ENCODE results near the gene INS.
"Not testable (repeated sequence)": the region's sequence is repeated elsewhere in the genome, so short reads cannot be mapped to it uniquely, and the experiment has no call there.

Gene INS

DNA sequence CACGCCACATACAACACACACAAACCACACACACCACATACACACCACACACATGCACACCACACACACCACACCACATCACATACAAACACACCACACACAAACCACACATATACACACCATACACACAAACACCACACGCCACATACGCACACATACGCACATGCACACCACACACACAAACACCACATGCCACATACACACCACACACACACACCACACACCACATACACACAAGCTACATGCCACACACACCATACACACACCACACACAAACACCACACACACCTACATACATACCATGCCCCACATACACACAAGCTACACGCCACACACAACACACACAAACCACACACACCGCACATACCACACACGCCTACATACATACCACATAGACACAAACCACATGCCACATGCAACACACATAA is 26.3 kb upstream of the INS start:
- Histone ChIP-seq H3K4me3 (ENCODE audit: low read length) (no peak overlapping the region), H3K9me3 (replicated peaks; ENCODE audit: low read length) (no peaks in the 10 kb centered on the region), H3K9ac (ENCODE audit: low read depth, low read length) (no peak overlapping the region), H3K36me3 (ENCODE audit: insufficient read depth, low read length) (no peaks in the 10 kb centered on the region), H3K27me3 (ENCODE audit: control insufficient read depth, insufficient read depth, low read length) (peaks cover 47% of the 10 kb centered on the region), H3K4me2 (ENCODE audit: low read length) (no peak overlapping the region), H3K4me1 (ENCODE audit: control insufficient read depth, insufficient read depth, low read length) (no peaks in the 10 kb centered on the region)

DNA sequence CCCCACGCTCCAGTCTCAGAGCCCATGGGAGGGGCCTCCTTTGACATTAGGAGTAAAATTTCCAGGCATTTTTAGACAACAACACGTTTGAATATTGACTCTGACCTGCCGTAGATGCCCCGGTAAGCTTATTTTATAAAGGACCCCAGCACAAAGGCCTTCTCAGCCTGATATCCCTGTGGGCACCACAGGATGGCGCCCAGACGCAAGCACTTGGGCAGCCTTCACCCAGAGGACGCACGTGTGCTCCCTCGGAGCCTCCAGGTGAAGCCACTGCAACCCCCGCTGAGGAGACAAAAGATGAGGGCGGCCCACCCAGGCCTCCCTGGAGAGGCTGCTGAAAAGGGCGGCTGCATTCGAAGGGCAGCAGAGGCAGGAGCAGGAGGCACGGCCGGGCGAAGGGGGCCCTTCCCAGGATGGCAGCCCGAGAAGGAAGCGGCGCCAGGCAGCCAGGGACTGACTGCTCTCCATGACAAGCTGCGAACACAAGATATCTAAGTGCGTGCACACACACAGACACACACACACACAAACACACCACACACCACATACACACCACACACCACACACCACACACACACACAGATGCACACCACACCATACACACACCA is 25.8 kb upstream of the INS start:
- H3K9me3 ChIP-seq (replicated peaks; ENCODE audit: low read length), result no peaks in the 10 kb centered on the region
- no peaks in the 10 kb centered on the region for H3K36me3 ChIP-seq (ENCODE audit: insufficient read depth, low read length)
- no peaks in the 10 kb centered on the region for H3K4me1 ChIP-seq (ENCODE audit: control insufficient read depth, insufficient read depth, low read length)
- no peak overlapping the region for H3K4me3 ChIP-seq (ENCODE audit: low read length)
- H3K4me2 ChIP-seq (ENCODE audit: low read length), result no peak overlapping the region
- H3K27me3 ChIP-seq (ENCODE audit: control insufficient read depth, insufficient read depth, low read length), result peaks cover 46% of the 10 kb centered on the region
- no peak overlapping the region for H3K9ac ChIP-seq (ENCODE audit: low read depth, low read length)

DNA sequence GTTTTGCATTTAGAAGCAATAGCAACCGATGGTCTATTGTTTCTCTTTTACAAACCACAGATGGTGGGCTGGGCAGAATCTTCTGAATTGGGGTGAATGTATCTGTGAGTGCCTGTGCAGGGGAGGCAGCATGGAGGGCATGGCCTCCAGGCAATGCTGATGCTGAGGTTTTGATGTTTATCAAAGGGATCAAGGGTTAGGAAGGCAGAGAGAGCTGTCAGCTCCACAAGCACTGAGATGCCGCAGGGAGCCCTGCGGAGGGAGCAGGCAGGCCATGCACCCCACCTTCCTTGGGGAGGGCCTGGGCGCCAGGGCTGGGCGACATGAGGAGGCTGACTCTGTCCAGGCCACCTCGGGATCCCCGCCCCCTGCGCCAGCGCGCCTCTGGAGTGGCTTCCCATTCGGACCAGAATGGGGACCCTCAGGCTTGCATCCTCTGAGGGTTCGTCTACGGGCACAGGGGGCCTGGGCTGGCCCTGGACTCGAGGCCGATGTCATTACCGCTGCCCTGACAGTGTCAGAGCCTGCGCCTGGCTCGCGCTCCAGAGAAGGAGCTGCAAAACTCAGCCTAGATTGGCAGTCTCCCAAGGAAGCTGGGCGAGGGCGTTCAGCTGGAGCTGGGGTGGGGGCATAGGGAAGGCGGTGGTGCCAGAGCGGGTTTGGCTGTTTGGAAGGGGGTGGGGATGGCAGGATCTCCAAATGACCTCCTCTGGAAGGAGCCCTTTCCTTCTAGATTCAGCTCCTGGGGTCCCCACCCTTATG is 24.5 kb upstream of the INS start:
- Histone ChIP-seq H3K4me2 (ENCODE audit: low read length) (no peak overlapping the region), H3K4me1 (ENCODE audit: control insufficient read depth, insufficient read depth, low read length) (peaks cover 6% of the 10 kb centered on the region), H3K9ac (ENCODE audit: low read depth, low read length) (no peak overlapping the region), H3K36me3 (ENCODE audit: insufficient read depth, low read length) (no peaks in the 10 kb centered on the region), H3K27me3 (ENCODE audit: control insufficient read depth, insufficient read depth, low read length) (peaks cover 36% of the 10 kb centered on the region), H3K9me3 (replicated peaks; ENCODE audit: low read length) (no peaks in the 10 kb centered on the region), H3K4me3 (ENCODE audit: low read length) (no peak overlapping the region)

DNA sequence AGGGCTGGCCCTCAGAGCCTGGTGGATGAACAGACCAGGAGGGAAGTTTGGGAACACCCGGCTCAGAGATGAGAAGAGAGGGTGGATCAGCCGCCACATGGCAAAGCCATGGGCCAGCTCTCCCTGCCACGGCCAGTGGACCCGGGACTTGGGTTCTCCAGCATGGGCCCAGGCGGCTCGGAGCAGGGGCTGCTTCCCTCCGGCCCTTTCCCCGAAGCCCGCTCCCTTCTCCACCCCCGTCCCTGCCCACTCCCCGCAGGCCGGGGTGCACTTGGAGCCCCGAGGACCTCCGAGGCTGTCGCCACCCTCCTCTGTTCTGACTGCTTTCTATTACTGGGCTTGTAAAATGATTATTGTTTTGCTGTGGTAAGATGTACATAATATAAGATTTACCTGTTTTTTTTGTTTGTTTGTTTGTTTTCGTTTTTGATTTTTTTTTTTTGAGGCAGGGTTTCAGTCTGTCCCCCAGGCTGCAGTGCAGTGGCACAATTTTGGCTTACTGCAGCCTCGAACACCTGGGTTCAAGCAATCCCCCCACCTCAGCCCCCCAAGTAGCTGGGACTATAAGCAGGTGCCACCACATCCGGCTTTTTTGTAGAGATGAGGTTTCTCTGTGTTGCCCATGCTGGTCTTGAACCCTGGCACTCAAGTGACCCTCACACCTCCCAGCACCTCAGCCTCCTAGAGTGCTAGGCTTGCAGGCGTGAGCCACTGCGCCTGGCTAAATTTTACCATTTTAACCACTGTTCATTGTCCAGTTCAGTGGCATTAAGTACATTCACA is 21.9 kb upstream of the INS start:
- H3K27me3 ChIP-seq (ENCODE audit: control insufficient read depth, insufficient read depth, low read length), result peaks cover 25% of the 10 kb centered on the region
- no peak overlapping the region for H3K4me3 ChIP-seq (ENCODE audit: low read length)
- peaks cover 22% of the 10 kb centered on the region for H3K4me1 ChIP-seq (ENCODE audit: control insufficient read depth, insufficient read depth, low read length)
- H3K9me3 ChIP-seq (replicated peaks; ENCODE audit: low read length), result no peaks in the 10 kb centered on the region
- H3K36me3 ChIP-seq (ENCODE audit: insufficient read depth, low read length), result no peaks in the 10 kb centered on the region
- H3K9ac ChIP-seq (ENCODE audit: low read depth, low read length), result no peak overlapping the region
- H3K4me2 ChIP-seq (ENCODE audit: low read length), result no peak overlapping the region

DNA sequence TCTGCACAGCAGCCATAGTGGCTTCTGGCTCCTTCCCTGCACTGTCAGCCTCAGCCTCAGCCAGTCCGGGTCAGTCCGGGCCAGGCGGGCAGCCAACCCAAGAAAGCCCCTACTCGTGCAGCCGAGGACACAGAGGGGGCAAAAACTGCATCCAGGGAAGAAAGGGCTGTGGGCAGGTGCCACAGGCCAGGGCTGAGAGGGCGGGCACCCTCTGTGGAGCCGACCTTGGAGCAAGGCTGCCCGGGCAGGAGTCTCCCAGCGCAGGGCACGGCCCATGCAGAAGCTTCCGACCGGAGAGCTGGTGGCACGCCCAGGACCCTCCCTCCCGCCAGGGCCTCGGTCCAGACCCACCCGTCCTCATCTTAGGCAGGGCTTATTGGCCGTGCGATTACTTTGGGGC is 21.1 kb upstream of the INS start:
- Histone ChIP-seq H3K4me2 (ENCODE audit: low read length) (no peak overlapping the region), H3K9ac (ENCODE audit: low read depth, low read length) (no peak overlapping the region), H3K27me3 (ENCODE audit: control insufficient read depth, insufficient read depth, low read length) (peaks cover 25% of the 10 kb centered on the region), H3K36me3 (ENCODE audit: insufficient read depth, low read length) (no peaks in the 10 kb centered on the region), H3K4me1 (ENCODE audit: control insufficient read depth, insufficient read depth, low read length) (peaks cover 22% of the 10 kb centered on the region), H3K9me3 (replicated peaks; ENCODE audit: low read length) (no peaks in the 10 kb centered on the region), H3K4me3 (ENCODE audit: low read length) (no peak overlapping the region)

DNA sequence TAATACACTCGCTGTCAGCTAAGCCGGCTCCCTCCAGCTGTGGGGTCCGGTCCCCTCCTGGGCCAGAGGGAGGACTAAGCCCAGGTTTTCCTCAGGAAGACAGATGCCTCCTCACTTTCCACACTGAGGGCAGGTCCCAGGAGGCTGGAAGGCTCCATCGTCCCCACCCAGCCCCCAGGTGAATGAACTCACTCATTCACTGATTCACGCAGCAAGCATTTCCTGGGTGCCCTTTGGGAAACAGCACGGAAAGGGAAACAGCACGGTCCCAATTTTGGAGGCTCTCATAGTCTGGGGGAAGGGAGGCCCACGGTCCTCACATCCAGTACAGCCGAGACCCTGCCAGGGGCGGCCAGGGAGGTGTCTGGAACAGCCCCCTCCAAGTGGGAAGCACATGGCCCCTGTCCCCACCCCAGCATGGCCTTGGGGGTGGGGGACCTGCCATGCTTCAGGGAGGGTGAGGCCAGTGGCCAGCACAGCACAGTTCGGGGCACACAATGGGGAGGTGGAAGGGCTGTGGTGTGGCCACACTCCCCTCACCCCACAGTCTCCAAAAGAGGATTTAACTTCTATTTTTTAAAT is 19.9 kb upstream of the INS start:
- H3K4me2 ChIP-seq (ENCODE audit: low read length), result no peak overlapping the region
- no peak overlapping the region for H3K4me3 ChIP-seq (ENCODE audit: low read length)
- H3K4me1 ChIP-seq (ENCODE audit: control insufficient read depth, insufficient read depth, low read length), result peaks cover 28% of the 10 kb centered on the region
- no peak overlapping the region for H3K9ac ChIP-seq (ENCODE audit: low read depth, low read length)
- no peaks in the 10 kb centered on the region for H3K9me3 ChIP-seq (replicated peaks; ENCODE audit: low read length)
- peaks cover 20% of the 10 kb centered on the region for H3K27me3 ChIP-seq (ENCODE audit: control insufficient read depth, insufficient read depth, low read length)
- no peaks in the 10 kb centered on the region for H3K36me3 ChIP-seq (ENCODE audit: insufficient read depth, low read length)

DNA sequence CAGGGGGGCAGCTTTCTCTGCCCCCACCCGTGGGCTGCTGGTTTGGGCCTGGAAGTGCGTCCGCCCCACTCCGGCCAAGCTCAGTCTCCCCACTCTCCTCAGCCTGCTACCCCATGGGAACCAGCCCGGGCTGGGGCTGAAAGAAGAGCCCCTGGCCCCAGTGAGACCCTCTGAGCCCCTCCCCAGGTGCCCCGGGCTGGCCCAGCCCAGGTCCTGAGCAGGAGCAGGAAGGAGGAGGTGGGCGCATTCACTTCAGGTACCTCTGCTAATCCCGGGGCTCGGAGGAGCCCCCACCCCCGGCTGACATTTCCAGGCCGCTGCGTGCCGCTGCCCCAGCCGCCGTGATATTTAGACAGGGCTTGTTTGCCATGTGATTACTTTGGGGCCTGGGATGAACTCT is 19.3 kb upstream of the INS start:
- Histone ChIP-seq H3K9ac (ENCODE audit: low read depth, low read length) (no peak overlapping the region), H3K27me3 (ENCODE audit: control insufficient read depth, insufficient read depth, low read length) (peaks cover 15% of the 10 kb centered on the region), H3K36me3 (ENCODE audit: insufficient read depth, low read length) (no peaks in the 10 kb centered on the region), H3K4me3 (ENCODE audit: low read length) (no peak overlapping the region), H3K9me3 (replicated peaks; ENCODE audit: low read length) (no peaks in the 10 kb centered on the region), H3K4me1 (ENCODE audit: control insufficient read depth, insufficient read depth, low read length) (peaks cover 33% of the 10 kb centered on the region), H3K4me2 (ENCODE audit: low read length) (no peak overlapping the region)

DNA sequence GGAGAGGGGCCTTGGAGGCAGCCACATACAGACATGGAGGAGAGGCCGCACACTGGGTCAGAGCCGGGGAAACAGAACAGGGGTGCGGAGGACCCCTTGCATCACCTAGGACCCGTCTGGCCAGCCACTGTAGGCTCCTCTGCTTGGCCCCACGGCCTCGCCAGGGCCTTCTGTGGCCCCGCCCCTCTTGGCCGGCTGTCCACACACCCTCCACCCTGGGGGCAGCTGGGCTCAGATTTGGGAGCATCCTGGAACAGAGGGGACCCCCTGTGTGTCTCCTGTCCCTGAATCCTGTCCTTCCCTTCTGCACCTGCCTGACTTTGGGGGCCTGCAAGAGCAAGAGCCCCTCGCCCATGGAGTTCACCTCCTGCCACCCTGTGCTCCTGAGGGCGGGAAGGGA is 18.5 kb upstream of the INS start:
- Histone ChIP-seq H3K4me1 (ENCODE audit: control insufficient read depth, insufficient read depth, low read length) (peaks cover 37% of the 10 kb centered on the region), H3K4me3 (ENCODE audit: low read length) (no peak overlapping the region), H3K4me2 (ENCODE audit: low read length) (no peak overlapping the region), H3K9ac (ENCODE audit: low read depth, low read length) (no peak overlapping the region), H3K27me3 (ENCODE audit: control insufficient read depth, insufficient read depth, low read length) (peaks cover 7% of the 10 kb centered on the region), H3K9me3 (replicated peaks; ENCODE audit: low read length) (no peaks in the 10 kb centered on the region), H3K36me3 (ENCODE audit: insufficient read depth, low read length) (no peaks in the 10 kb centered on the region)

DNA sequence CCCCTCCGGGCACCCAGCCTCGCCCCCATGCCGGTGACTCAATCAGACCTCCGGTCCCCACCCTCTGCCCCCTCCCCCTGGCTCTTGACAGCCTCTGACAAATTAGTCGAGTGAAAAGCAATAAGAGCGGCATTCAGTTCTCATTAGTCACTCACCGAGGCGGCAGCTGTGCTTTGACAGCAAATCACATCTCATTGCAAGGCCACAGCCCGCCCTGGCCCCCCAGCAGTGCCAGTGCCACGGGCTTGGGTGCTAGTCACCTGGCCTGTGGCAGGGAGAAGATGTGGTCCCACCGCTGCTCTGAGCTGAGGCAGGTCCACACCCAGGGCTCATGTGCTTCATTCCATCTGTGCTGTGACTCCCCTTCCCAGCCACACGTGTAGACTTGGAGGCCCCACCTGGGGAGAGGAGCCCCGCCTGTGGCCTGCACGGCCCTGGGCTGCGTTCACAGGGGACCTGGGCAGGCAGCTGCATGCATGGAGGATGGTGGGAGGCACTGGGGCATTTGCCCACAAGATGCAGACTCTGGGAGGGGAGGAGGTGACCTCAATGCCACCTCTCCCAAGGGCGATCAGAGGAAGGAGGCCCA is 18.0 kb upstream of the INS start:
- H3K4me3 ChIP-seq (ENCODE audit: low read length), result no peak overlapping the region
- peak overlapping the region; percentile 36 for H3K4me2 ChIP-seq (ENCODE audit: low read length)
- no peaks in the 10 kb centered on the region for H3K36me3 ChIP-seq (ENCODE audit: insufficient read depth, low read length)
- H3K27me3 ChIP-seq (ENCODE audit: control insufficient read depth, insufficient read depth, low read length), result peaks cover 3% of the 10 kb centered on the region
- H3K4me1 ChIP-seq (ENCODE audit: control insufficient read depth, insufficient read depth, low read length), result peaks cover 37% of the 10 kb centered on the region
- H3K9ac ChIP-seq (ENCODE audit: low read depth, low read length), result no peak overlapping the region
- no peaks in the 10 kb centered on the region for H3K9me3 ChIP-seq (replicated peaks; ENCODE audit: low read length)

DNA sequence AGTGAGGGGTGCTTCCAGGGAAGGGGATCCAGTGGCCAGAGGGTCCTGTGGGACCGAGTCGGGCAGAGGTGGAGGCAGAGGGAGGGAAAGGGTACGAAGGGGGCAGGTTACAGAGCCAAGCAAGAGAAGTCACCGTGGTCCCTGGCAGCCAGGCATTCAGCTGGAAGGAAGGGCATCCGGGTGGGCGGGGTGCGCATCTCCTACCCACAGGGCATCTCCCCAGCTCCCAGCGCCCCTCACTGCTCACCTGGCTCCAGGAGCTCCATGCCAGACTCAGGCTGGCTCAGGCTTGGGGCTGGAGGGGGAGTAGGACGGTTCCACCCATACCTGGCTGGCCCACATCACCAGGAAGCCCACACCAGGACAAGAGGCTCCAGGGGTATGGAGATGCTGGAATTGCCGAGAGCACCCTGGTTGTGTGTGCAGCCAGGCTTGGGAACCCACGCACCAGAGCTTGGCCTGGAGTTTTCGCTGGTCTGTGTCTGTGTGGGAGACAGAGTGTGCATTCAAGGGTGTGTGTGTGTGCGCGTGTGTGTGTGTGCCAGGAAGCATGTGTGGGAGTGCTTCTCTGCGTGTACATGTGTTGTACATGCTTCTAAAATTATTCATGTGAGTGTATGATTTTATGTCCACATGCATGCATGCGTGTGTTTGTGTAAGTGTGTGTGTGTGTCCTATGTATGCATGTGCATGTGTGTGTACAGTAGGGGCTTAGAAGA is 17.2 kb upstream of the INS start:
- H3K9me3 ChIP-seq (replicated peaks; ENCODE audit: low read length); H3K9ac ChIP-seq (ENCODE audit: low read depth, low read length); H3K27me3 ChIP-seq (ENCODE audit: control insufficient read depth, insufficient read depth, low read length); H3K4me3 ChIP-seq (ENCODE audit: low read length); H3K36me3 ChIP-seq (ENCODE audit: insufficient read depth, low read length): not testable (repeated sequence)
- Histone ChIP-seq H3K4me2 (ENCODE audit: low read length) (peak overlapping the region; percentile 22), H3K4me1 (ENCODE audit: control insufficient read depth, insufficient read depth, low read length) (peaks cover 37% of the 10 kb centered on the region)

DNA sequence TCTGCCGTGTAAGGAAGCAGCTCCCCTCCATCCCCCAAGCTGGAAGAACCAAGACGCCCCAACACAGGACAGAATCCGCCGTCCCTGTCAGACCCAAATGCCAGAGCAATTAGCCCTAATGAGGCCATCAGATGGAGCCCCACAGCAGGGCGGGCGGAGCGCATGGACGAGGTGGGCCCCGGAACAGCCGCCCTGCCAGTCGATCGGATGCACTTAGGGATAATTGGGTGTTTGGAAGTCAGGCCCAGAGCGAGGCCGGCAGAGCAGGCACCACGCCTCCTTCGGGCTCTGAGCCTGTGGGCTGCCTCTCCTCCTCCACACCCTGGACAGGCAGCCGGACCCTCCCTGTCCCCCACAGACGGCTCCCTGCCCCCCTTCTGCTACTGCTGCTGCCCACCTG is 16.1 kb upstream of the INS start:
- Histone ChIP-seq H3K4me2 (ENCODE audit: low read length) (no peak overlapping the region), H3K4me1 (ENCODE audit: control insufficient read depth, insufficient read depth, low read length) (peaks cover 37% of the 10 kb centered on the region), H3K9ac (ENCODE audit: low read depth, low read length) (no peak overlapping the region), H3K27me3 (ENCODE audit: control insufficient read depth, insufficient read depth, low read length) (no peaks in the 10 kb centered on the region), H3K9me3 (replicated peaks; ENCODE audit: low read length) (no peaks in the 10 kb centered on the region), H3K36me3 (ENCODE audit: insufficient read depth, low read length) (no peaks in the 10 kb centered on the region), H3K4me3 (ENCODE audit: low read length) (no peak overlapping the region)
